Left colon (tissue), 2 donors: Measurements from ENCODE around the gene KIF1B. TPM values are rescaled to one million over a fixed set of nuclear protein-coding genes. Genes with fewer than 3 reads are reported as not detected.

Experiments used
- ATAC-seq: fragments of 200-7000 bp; cut with Tn5 transposase; one replicate; pipeline ENCODE4 v1.9.1; 2020; ENCODE audit warnings: mild to moderate bottlenecking, moderate library complexity
- DNase-seq, 2 donors: peaks; one replicate each; pipeline ENCODE4 v3.0.0-alpha.2; 2020
- intact Hi-C, 2 donors: fragments of 100-400 bp; cut with DNase I in 1 of 2; cut with micrococcal nuclease in 1 of 2; formaldehyde crosslinking; loops; one replicate each; pipeline versions ENCODE4 v1.11.2 to v1.14.0; 2022; cut with DNase I, micrococcal nuclease
- microRNA-seq, 2 donors: library from miRNA; unstranded; fragments of <30 nt; microRNA quantifications; one replicate each; pipeline versions ENCODE4 v1.1.0 to v1.2.0, GENCODE V29; 2020
- total RNA-seq, 2 donors: library from RNA; stranded (reverse); fragmentation: NEBNext Ultra II Directional; extraction: Animal tissue kit (Norgen Biotek cat#: 25700); gene quantifications; one replicate each; pipeline ENCODE4 v1.2.1, GENCODE V29; 2021
- donor health status: DM: no; HTN: no; CAD: no.
- donor health status: DM: yes; HTN: yes; CAD: no.

KIF1B gene
- total RNA-seq, 2 donors from 2014 or later: 44.6 to 45.3 TPM

DNA sequence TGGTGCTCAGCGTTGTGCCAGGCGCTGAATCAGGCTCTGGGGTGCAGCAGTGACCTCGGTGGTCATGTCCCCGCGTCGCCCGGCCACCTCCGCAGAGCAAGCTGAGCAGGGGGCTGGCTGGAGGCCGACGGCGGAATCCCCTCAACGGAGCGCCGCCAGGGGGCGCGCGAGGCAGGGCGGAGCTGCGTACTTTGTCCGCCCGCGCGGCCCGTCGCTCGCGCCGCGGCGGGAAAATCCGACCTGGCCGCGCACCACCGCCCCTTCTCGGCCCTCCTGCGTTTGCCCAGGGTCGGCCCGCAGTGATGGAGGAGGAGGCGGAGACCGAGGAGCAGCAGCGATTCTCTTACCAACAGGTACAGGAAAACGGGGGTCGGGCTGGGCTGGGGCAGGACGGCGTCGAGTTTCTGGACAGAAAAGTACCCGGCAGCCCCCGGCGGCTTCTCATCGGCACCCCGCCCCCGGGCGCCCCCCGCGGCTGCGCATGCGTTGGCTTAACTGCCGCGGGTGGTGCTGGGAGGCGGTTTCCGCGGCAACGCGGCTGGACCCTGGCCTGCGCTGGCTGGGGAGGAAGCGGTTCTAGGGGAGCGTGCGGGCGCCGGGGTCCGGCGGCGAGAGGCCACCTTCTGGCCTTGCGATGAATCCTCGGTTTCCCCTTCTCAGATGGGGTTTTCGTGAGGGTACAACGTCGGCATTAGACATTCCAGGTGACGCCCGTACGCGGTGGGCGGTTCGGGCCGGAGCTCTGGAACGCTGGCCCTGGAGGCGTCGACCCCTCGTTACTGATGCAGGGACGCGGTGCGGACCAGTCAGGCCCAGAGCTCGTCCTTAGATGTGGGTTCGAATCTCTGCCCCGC lies 220.1 kb downstream of the KIF1B start, which contains the start of gene CENPS:
Gene CENPS (plus strand): TSS at position 218 of the 854 bp plus-strand sequence. CDS start 85 bp downstream, at position 303.
- intact Hi-C loops: loop anchor here in 1 of 2 donors (10.0 kb wide), 1 partner anchor 64 kb away; no protein-coding TSS in a partner anchor
- ATAC-seq (peak; percentile 91), DNase-seq (peak; percentile 92 to 93)

Small RNA genes within 50 kb of the gene (microRNA-seq; reads per million reads assigned to microRNA genes)
- gene MIR1273D: 0 reads per million in 2 donors

Other genes with a start within 250 kb of the KIF1B start
- gene RBP7, start 213.3 kb upstream of the KIF1B start, total RNA-seq: 1 to 10 TPM; 2.1 to 2.4 TPM
- gene UBE4B, start 177.6 kb upstream of the KIF1B start, total RNA-seq: 10 to 100 TPM; 32.3 to 36.5 TPM
- gene PGD, start 188.5 kb downstream of the KIF1B start, total RNA-seq: 100 to 1,000 TPM in 1 of 2 donors, 10 to 100 TPM in 1; 68.0 to 105 TPM
- gene CENPS, start 219.9 kb downstream of the KIF1B start, total RNA-seq: 10 to 100 TPM; 11.8 to 11.9 TPM
- under 1 TPM; 0.34 to 0.52 TPM for gene CORT, start 239.5 kb downstream of the KIF1B start, total RNA-seq